HEK293T (cell line): Measurements from ENCODE around the gene ITFG1.

Experiments used
- ARNT ChIP-seq: fragments of 450-650 bp; IDR thresholded peaks from 2 replicates; pipeline ENCODE4 v1.6.1; 2017; ENCODE audit warnings: mild to moderate bottlenecking
- BHLHE40 ChIP-seq: fragments of 450-650 bp; IDR thresholded peaks from 2 replicates; pipeline ENCODE4 v1.6.1; 2016; ENCODE audit warnings: mild to moderate bottlenecking, moderate library complexity, borderline replicate concordance
- FOXK2 ChIP-seq: fragments of 450-650 bp; IDR thresholded peaks from 2 replicates; pipeline ENCODE4 v1.6.1; 2016; ENCODE audit warnings: mild to moderate bottlenecking
- FOXM1 ChIP-seq: fragments of 450-650 bp; IDR thresholded peaks from 2 replicates; pipeline ENCODE4 v1.6.1; 2017; ENCODE audit warnings: mild to moderate bottlenecking, borderline replicate concordance
- SUZ12 ChIP-seq: fragments of 450-650 bp; IDR thresholded peaks from 2 replicates; pipeline ENCODE4 v1.6.1; 2016; ENCODE audit warnings: mild to moderate bottlenecking

GRCh38 chr16:47196457-47196856, 264.4 kb downstream of the ITFG1 start:
- no peak for TF ChIP-seq ARNT
- TF ChIP-seq SUZ12, result no peak
- TF ChIP-seq FOXK2, result no peak
- TF ChIP-seq FOXM1, result no peak
- no peak for TF ChIP-seq BHLHE40
